Right hindlimb (tissue), 1 donor: ENCODE results near the gene AHRR.
"Not testable (repeated sequence)": the region's sequence is repeated elsewhere in the genome, so short reads cannot be mapped to it uniquely, and the experiment has no call there.

Source experiments
- DNase-seq: peaks from one replicate; pipeline ENCODE4 v3.0.0-alpha.2; 2018

The AHRR gene

GRCh38 chr5:464446-464842, 142.9 kb downstream of the AHRR start:
- no peak for DNase-seq

GRCh38 chr5:464843-465590, 143.5 kb downstream of the AHRR start:
- DNase-seq, result no peak

GRCh38 chr5:465591-466403, 144.3 kb downstream of the AHRR start:
- no peak for DNase-seq

GRCh38 chr5:466661-467310, 145.3 kb downstream of the AHRR start:
- no peak for DNase-seq

- DNase-seq, result no peak
These were observed 146.9 kb downstream of the AHRR start for GRCh38 chr5:468401-468800.

GRCh38 chr5:469752-470483, 148.4 kb downstream of the AHRR start:
- no peak for DNase-seq

GRCh38 chr5:470961-471749, 149.6 kb downstream of the AHRR start:
- DNase-seq, result peak; percentile 19

GRCh38 chr5:471750-472058, 150.2 kb downstream of the AHRR start:
- no peak for DNase-seq

- DNase-seq, result peak; percentile 52
These were observed 150.7 kb downstream of the AHRR start for GRCh38 chr5:472076-472655.

- DNase-seq, result peak; percentile 91
These were observed 151.4 kb downstream of the AHRR start for GRCh38 chr5:472656-473550.

- peak; percentile 48 for DNase-seq
These were observed 152.2 kb downstream of the AHRR start for GRCh38 chr5:473551-474192.

- not testable (repeated sequence) for DNase-seq
These were observed 152.8 kb downstream of the AHRR start for GRCh38 chr5:474232-474839.

GRCh38 chr5:474840-475661, 153.5 kb downstream of the AHRR start:
- peak; percentile 31 for DNase-seq

GRCh38 chr5:475704-476101, 154.2 kb downstream of the AHRR start:
- peak; percentile 15 for DNase-seq

- peak; percentile 19 for DNase-seq
These were observed 154.7 kb downstream of the AHRR start for GRCh38 chr5:476102-476813.

GRCh38 chr5:476814-477175, 155.3 kb downstream of the AHRR start:
- DNase-seq, result no peak

GRCh38 chr5:477247-477646, 155.7 kb downstream of the AHRR start:
- DNase-seq, result no peak

GRCh38 chr5:477871-478270, 156.4 kb downstream of the AHRR start:
- DNase-seq, result no peak
